Measurements from ENCODE around the gene MACROD2.

The MACROD2 gene

GRCh38 chr20:14883324-14883723 is 888.0 kb downstream of the MACROD2 start:
- DNase-seq, result no peak

GRCh38 chr20:14885661-14886060 is 890.3 kb downstream of the MACROD2 start:
- no peak for DNase-seq

- no peak for DNase-seq
Observed at GRCh38 chr20:14888134-14888533, 892.8 kb downstream of the MACROD2 start.

- no peak for DNase-seq
Observed at GRCh38 chr20:14889496-14890255, 894.4 kb downstream of the MACROD2 start.

GRCh38 chr20:14890713-14891112 is 895.4 kb downstream of the MACROD2 start:
- no peak for DNase-seq

- DNase-seq, result no peak
Observed at GRCh38 chr20:14892782-14893181, 897.5 kb downstream of the MACROD2 start.

- DNase-seq, result no peak
Observed at GRCh38 chr20:14896569-14896968, 901.3 kb downstream of the MACROD2 start.

- no peak for DNase-seq
Observed at GRCh38 chr20:14897608-14898007, 902.3 kb downstream of the MACROD2 start.

GRCh38 chr20:14902432-14903089 is 907.2 kb downstream of the MACROD2 start:
- DNase-seq, result peak in 3 of 4 experiments; percentile 2 to 32 (median 8)

- DNase-seq, result no peak
Observed at GRCh38 chr20:14906908-14907434, 911.7 kb downstream of the MACROD2 start.

GRCh38 chr20:14910126-14910525 is 914.8 kb downstream of the MACROD2 start:
- DNase-seq, result no peak

- no peak for DNase-seq
Observed at GRCh38 chr20:14913896-14914620, 918.7 kb downstream of the MACROD2 start.

- DNase-seq, result no peak
Observed at GRCh38 chr20:14914633-14915032, 919.3 kb downstream of the MACROD2 start.

GRCh38 chr20:14915356-14915755 is 920.0 kb downstream of the MACROD2 start:
- no peak for DNase-seq

GRCh38 chr20:14916360-14916920 is 921.1 kb downstream of the MACROD2 start:
- DNase-seq, result no peak

- no peak for DNase-seq
Observed at GRCh38 chr20:14918281-14918680, 923.0 kb downstream of the MACROD2 start.

- DNase-seq, result no peak
Observed at GRCh38 chr20:14918976-14919375, 923.7 kb downstream of the MACROD2 start.

- DNase-seq, result no peak
Observed at GRCh38 chr20:14919501-14920081, 924.3 kb downstream of the MACROD2 start.

GRCh38 chr20:14921513-14921912 is 926.2 kb downstream of the MACROD2 start:
- no peak for DNase-seq

- DNase-seq, result no peak
Observed at GRCh38 chr20:14922503-14923267, 927.4 kb downstream of the MACROD2 start.

- DNase-seq, result no peak
Observed at GRCh38 chr20:14924433-14924832, 929.1 kb downstream of the MACROD2 start.

GRCh38 chr20:14925300-14925699 is 930.0 kb downstream of the MACROD2 start:
- DNase-seq, result no peak
